8988T (cell line): ENCODE data around the gene CRIP2.

Experiments used
- DNase-seq: peaks from one replicate; pipeline ENCODE4 v3.0.0; 2011

Gene CRIP2

GRCh38 chr14:105474483-105475268 is at the start of gene CRIP2:
CRIP2 (plus strand) TSS chr14:105474821; CDS start chr14:105474863, 42 bp downstream.
- peak; percentile 98 for DNase-seq

GRCh38 chr14:105424861-105425260 is 49.8 kb upstream of the CRIP2 start:
- DNase-seq, result no peak

GRCh38 chr14:105425823-105426247 is 48.8 kb upstream of the CRIP2 start:
- DNase-seq, result no peak

- no peak for DNase-seq
Observed at GRCh38 chr14:105426416-105427130, 48.0 kb upstream of the CRIP2 start.

GRCh38 chr14:105427412-105427811 is 47.2 kb upstream of the CRIP2 start:
- DNase-seq, result no peak

DNA sequence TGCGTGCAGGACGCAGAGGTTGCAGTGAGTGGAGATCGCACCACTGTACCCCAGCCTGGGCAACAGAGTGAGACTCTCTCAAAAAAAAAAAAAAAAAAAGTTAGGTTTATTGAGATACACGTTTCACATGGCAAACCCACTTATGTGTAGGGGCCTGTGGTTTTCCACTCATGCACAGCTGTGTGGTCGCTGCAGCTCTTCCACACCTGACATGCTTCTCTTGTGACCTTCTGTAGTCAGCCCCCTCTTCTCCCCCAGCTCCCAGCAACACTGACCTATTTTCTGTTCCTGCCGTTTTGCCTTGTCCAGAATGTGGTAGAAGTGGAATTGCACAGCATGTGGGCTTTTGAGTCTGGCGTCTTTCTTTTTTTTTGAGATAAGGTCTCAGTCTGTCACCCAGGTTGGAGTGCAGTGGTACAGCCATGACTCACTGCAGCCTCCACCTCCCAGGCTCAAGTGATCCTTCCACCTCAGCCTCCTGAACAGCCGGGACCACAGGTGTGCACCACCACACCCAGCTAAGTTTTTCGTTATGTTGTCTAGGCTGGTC is 46.6 kb upstream of the CRIP2 start:
- DNase-seq, result no peak

DNA sequence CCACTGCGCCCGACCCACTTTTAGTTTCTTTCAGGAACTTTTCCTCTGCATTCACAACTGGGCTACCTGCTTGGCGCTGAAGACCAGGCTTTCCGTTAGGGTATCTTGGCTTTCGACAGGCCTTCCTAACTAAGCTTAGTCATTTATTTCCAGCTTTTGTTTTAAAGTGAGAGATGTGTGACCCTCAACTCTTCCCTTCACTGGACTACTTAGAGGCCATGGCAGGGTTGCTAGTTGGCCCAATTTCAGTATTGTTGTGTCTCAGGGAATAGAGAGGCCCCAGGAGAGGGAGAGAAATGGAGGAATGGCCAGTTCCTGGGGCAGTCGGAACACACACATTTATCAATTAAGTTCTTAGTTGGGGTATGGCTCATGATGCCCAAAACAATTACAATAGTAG is 44.6 kb upstream of the CRIP2 start:
- no peak for DNase-seq

GRCh38 chr14:105430565-105430964 is 44.1 kb upstream of the CRIP2 start:
- no peak for DNase-seq

DNA sequence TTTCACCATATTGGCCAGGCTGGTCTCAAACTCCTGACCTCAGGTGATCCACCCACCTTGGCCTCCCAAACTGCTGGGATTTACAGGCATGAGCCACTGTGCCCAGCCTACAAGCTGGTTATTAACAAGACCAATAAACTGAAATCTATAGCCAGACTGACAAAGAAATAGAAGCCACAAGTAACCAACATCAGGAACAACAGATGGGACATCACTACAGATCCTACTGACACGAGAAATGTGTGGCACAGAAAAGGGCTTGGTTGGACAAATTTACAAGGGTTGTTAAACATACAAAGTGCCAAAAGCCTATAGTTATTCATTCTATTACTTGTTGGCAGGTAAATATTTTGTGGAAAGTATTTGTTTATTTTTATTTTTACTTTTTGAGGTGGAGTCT is 43.4 kb upstream of the CRIP2 start:
- no peak for DNase-seq

- no peak for DNase-seq
Observed at GRCh38 chr14:105432657-105433056, 42.0 kb upstream of the CRIP2 start.

DNA sequence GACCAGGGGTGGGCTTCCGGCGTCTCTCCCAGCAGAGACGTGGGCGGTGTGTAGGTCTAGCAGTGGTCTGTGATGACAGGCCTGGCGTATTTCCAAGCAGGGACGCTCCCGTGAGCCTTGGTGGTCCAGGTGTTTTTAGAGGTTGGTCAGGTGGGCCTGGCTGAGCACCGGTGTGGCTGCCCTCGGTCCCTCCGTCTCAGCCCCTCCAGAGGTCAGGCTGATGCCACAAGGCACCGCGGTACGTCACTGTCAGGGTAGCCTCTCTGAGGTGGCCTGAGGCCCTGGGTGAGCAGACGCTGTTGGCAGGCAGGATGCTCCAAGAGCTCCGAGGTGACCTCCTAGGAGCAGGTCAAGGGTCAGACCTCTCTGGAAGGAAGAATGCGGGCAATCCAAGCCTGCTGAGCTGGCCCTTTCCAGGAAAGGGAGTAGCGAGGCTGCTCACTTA is 41.4 kb upstream of the CRIP2 start:
- no peak for DNase-seq

- no peak for DNase-seq
Observed at GRCh38 chr14:105436402-105436801, 38.2 kb upstream of the CRIP2 start.

- no peak for DNase-seq
Observed at GRCh38 chr14:105436891-105437722, 37.5 kb upstream of the CRIP2 start.

DNA sequence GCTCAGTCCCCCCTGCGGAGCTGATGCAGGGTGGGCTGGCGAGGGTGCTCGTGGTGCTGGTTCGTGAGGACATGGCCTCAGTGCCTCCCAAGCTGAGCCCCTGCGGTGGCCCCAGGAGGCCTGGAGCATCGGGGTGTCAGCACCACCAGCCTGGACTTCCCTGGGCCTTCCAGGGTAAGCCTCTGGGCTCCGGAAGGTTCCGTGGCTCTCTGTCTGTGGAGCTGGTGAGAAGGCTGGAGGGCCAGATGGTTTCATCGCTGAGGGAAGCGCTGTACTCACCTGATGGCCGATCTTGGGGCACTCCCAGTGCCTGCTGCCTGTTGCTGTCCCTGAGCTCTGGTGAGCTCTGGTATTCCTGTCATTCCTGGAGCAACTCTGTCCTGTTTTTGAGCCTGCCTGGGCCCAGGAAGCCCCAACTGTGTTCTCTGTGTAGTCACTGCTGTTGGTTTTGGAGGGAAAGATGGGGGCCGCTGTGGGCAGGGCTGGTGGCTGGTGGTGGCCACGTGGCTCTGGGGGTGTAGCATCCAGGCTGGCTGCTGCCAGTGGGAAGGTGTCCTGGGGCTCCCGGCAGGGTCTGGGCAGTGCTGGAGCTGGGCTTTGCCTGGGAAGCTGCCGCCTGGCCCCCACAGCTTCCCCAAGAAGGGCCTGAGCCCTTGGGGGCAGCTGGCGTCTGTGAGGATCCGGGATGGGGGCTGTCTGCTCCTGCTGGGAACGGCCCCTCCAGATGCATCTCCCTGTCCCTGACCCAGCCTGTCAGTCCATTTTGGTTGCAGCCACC is 36.7 kb upstream of the CRIP2 start:
- DNase-seq, result no peak

- no peak for DNase-seq
Observed at GRCh38 chr14:105439179-105439578, 35.4 kb upstream of the CRIP2 start.

DNA sequence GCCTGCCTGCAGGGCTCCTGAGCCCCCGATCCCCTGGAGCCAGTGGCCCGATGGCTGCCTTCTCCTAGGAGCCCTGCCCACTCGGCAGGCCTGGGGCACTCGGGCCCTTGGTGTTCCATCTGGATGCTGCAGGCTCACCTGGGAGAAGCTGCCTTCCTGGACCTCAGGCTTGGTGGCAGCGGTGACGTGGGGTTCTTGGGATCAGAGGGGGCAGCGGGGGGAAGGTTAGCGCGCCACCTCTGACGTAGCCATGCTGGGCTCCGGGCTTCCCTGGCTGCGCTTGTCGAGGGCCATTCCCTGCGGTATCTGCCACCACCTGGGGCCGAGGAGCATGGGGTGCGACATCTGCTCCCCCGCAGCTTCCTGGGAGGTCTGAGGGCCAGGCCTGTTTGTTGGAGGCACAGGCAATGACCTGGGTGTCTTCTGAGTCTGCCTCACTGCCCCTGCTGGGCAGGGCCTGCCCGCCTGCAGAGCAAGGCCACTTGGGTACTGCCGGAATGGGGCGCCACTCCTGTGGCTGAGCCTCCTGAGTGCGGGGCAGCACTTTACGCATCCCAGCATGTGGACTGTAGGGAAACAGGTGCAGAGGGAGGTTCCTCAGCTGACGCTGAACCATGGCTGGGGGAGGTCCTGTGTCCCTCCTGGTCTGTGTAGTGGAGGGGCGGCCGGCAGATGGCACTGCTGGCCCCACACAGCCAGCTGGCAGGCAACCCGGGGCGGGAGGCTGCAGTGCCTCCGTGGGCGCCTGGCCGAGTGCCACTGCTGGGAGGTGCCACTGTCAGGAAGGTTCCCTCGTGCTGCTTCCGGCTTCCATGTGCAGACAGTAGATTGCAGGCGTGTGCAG is 34.7 kb upstream of the CRIP2 start:
- peak; percentile 90 for DNase-seq

DNA sequence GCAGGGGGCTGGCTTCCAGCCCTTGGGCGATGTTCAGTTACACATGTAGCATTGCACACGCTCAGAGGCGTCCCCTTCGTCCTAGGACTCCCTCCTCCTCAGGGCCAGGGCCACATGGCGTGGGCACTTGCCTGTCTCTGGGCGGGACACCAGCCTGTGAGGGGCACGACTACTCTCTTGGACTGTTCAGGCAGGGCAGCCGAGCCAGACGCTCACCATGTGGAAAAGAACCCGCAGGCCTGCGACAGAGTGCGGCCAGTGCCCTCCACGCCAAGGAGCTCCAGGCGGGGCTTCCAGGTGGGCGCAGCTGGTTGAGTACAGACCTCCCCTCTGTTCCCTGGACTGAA is 34.1 kb upstream of the CRIP2 start:
- DNase-seq, result no peak

GRCh38 chr14:105440992-105441391 is 33.6 kb upstream of the CRIP2 start:
- DNase-seq, result no peak

DNA sequence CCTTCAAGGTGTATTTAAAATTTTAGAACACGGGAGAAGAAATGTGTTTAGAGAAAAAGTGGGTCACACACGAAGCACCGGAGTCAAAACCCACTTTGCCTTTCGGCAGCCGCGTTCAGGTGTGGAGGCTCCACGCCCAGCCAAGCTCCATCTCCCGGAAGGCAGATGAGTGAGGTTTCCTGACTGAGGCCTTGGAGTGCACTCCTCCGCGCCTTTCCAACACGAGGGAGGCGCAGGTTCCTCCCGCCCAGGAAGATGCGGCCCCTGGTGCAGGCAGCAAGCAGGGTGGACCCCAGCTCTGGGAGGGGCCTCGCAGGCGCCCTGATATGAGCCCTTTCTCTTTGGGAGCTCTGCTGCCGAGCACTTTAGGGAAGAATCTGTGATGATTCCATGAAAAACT is 32.5 kb upstream of the CRIP2 start:
- DNase-seq, result no peak

DNA sequence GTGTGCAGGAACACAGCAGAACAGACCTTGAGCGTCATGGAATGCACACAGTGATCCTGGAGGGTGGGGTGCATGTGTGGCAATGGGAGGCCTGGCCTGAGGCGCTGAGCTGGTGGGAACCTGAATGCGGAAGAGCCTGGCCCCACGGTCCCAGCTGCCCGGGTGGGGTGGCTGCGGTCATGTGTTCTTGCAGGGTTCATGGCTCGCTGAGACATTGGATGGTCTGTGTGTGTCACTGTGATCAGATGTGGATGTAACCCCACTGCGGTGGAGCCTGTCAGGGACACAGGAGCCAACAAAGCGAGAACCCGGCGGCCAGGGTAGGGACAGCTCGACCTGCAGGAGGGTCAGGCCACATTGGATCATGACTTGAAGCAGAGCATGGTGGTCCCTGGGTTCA is 31.8 kb upstream of the CRIP2 start:
- no peak for DNase-seq

GRCh38 chr14:105444859-105445258 is 29.8 kb upstream of the CRIP2 start:
- DNase-seq, result no peak
